Erythroblast (primary cell): Measurements from ENCODE around the gene SSR4.

Experiments used
- GATA1 ChIP-seq: IDR thresholded peaks from 2 replicates; pipeline ENCODE4 v1.6.1; 2011; ENCODE audit warnings: low read depth, mild to moderate bottlenecking, control low read depth, low read length, moderate library complexity
- POLR2A ChIP-seq: IDR thresholded peaks from 2 replicates; pipeline ENCODE4 v1.6.1; 2011; ENCODE audit warnings: mild to moderate bottlenecking, low read length

DNA sequence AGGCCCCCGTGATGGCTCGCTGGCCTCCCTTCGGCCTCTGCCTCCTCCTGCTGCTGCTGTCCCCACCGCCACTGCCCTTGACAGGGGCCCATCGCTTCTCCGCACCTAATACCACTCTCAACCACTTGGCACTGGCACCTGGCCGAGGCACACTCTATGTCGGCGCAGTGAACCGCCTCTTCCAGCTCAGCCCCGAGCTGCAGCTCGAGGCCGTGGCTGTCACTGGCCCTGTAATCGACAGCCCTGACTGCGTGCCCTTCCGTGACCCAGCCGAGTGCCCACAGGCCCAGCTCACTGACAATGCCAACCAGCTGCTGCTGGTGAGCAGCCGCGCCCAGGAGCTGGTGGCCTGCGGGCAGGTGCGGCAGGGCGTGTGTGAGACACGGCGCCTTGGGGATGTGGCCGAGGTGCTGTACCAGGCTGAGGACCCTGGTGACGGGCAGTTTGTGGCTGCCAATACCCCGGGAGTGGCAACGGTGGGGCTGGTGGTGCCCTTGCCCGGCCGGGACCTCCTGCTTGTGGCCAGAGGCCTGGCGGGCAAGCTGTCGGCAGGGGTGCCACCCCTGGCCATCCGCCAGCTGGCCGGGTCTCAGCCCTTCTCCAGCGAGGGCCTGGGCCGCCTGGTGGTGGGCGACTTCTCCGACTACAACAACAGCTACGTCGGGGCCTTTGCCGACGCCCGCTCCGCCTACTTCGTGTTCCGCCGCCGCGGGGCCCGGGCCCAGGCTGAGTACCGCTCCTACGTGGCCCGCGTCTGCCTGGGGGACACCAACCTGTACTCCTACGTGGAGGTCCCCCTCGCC lies 27.4 kb upstream of the SSR4 start:
- TF ChIP-seq POLR2A (no peak), GATA1 (no peak)
